Right cardiac atrium (tissue), 5 donors: ENCODE results near the gene TAF3. TPM values are rescaled to one million over a fixed set of nuclear protein-coding genes. Genes with fewer than 3 reads are reported as not detected.
"Not testable (repeated sequence)": the region's sequence is repeated elsewhere in the genome, so short reads cannot be mapped to it uniquely, and the experiment has no call there.

Experiments
- ATAC-seq, 2 donors: fragments of 200-7000 bp; cut with Tn5 transposase; one replicate each; pipeline versions ENCODE4 v1.8.0 to v1.9.1; 2020; ENCODE audit warnings: moderate library complexity in 2 of 2, mild to moderate bottlenecking in 1 of 2
- DNase-seq, 3 donors: peaks; one replicate each; pipeline ENCODE4 v3.0.0-alpha.2; 2020
- H3K27ac ChIP-seq: one replicate; pipeline ENCODE4 v1.5.1; 2013; ENCODE audit warnings: mild to moderate bottlenecking, low read length, control low read depth, moderate library complexity
- H3K27me3 ChIP-seq: one replicate; pipeline ENCODE4 v1.6.1; 2013; ENCODE audit not compliant: control insufficient read depth, insufficient read depth
- H3K4me1 ChIP-seq: one replicate; pipeline ENCODE4 v1.6.1; 2013; ENCODE audit warnings: low read length; ENCODE audit not compliant: control insufficient read depth, insufficient read depth
- H3K4me3 ChIP-seq: one replicate; pipeline ENCODE4 v1.5.1; 2013; ENCODE audit warnings: low read length, control low read depth
- H3K9me3 ChIP-seq: one replicate; pipeline ENCODE4 v1.6.1; 2013; ENCODE audit warnings: low read length; ENCODE audit not compliant: control insufficient read depth
- WGBS: extraction: QIAGEN DNeasy Blood & Tissue Kit; methylation state at CpG from one replicate; pipeline ENCODE4 v1.1.7; 2013; 5-methylcytosine and 5-hydroxymethylcytosine counted together
- intact Hi-C, 4 donors: fragments of 100-400 bp; cut with DNase I; formaldehyde crosslinking; loops; one replicate each; pipeline versions ENCODE4 v1.11.0 to v1.14.0; 2022 to 2023
- polyA plus RNA-seq: library from polyadenylated mRNA; stranded (reverse); fragments of 200-250 nt; gene quantifications from one replicate; pipeline ENCODE4 v1.2.3, GENCODE V29; 2013
- total RNA-seq, 4 donors: library from RNA; stranded (reverse); fragmentation: NEBNext Ultra II Directional; extraction: Animal tissue kit (Norgen Biotek cat#: 25700); gene quantifications; one replicate each; pipeline ENCODE4 v1.2.1, GENCODE V29; 2021
- donor health status: healthy with polysubstance abuse.
- donor health status: DM: no; HTN: yes; CAD: no.
- donor health status: DM: no; HTN: no; CAD: no.
- donor health status: DM: no; HTN: yes; CAD: no; lungs with severe emphysema.
- donor health status: DM: yes; HTN: yes; CAD: no.

TAF3 gene
- total and polyA plus RNA-seq, 5 donors: 4.7 to 11.3 (median 8.9) TPM

DNA sequence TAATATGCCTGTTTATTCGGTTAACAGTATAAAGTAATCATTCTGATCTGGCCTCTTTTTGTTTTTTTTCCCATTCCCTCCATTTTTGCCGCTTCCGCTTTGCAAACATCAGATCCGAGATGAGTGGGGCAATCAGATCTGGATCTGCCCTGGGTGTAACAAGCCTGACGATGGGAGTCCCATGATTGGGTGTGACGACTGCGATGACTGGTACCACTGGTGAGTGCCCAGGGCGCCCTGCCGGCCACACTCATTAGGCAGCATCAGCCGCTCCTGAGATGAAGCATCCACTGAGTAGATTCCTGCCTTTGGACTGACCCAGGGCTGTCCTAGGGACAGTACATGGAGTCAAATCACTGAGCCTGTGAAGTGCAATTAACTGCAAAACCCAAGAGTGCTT is 195.3 kb downstream of the TAF3 start:
- WGBS: 97% methylated on average over 10 of the region's 10 CpGs
- ATAC-seq (no peak), DNase-seq (no peak)

GRCh38 chr10:8014649-8015048 is 196.3 kb downstream of the TAF3 start:
- ATAC-seq: no peak
- Histone ChIP-seq H3K27ac (no peak overlapping the region), H3K4me3 (no peak overlapping the region), H3K4me1 (no peaks in the 10 kb centered on the region), H3K27me3 (no peaks in the 10 kb centered on the region), H3K9me3 (no peaks in the 10 kb centered on the region)
- DNase-seq: no peak
- intact Hi-C loops: no loop called here
- 94% methylated on average over 16 of the region's 16 CpGs for WGBS

More for the DNA sequence above, 195.3 kb downstream of the TAF3 start:
- H3K4me1 ChIP-seq: no peaks in the 10 kb centered on the region
- intact Hi-C loops: no loop called here
- H3K27ac ChIP-seq: no peak overlapping the region
- H3K27me3 ChIP-seq: no peaks in the 10 kb centered on the region
- H3K9me3 ChIP-seq: no peaks in the 10 kb centered on the region
- H3K4me3 ChIP-seq: no peak overlapping the region

DNA sequence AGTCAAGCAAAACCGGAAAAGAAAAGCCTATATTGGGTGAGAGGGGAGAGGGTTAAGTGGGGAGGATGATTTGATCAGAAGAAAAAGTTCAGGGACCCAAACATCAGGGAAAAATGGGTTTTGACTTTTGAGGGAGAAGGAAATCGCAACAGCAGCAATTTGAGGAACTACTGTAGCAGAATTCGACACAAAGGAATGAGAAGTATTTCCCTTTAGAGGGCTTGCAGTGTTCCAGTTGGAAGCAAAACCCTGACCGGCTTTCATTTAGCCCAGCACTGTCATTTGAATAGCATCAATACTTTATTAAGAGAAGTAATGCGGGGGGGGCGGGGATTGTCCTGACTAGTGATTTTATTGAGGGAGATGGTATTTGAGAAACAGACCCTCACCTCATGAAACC is 199.0 kb downstream of the TAF3 start:
- Histone ChIP-seq H3K27ac (no peak overlapping the region), H3K27me3 (no peaks in the 10 kb centered on the region), H3K4me3 (no peak overlapping the region), H3K4me1 (no peaks in the 10 kb centered on the region), H3K9me3 (no peaks in the 10 kb centered on the region)
- ATAC-seq (no peak), DNase-seq (no peak)
- intact Hi-C loops: no loop called here
- 57% methylated on average over 6 of the region's 6 CpGs for WGBS

GRCh38 chr10:8023321-8023720 is 205.0 kb downstream of the TAF3 start:
- Histone ChIP-seq H3K27me3 (no peaks in the 10 kb centered on the region), H3K9me3 (no peaks in the 10 kb centered on the region), H3K4me1 (no peaks in the 10 kb centered on the region), H3K4me3 (no peak overlapping the region), H3K27ac (no peak overlapping the region)
- ATAC-seq: no peak
- WGBS: 93% methylated on average over 4 of the region's 4 CpGs
- intact Hi-C loops: no loop called here
- DNase-seq: no peak

DNA sequence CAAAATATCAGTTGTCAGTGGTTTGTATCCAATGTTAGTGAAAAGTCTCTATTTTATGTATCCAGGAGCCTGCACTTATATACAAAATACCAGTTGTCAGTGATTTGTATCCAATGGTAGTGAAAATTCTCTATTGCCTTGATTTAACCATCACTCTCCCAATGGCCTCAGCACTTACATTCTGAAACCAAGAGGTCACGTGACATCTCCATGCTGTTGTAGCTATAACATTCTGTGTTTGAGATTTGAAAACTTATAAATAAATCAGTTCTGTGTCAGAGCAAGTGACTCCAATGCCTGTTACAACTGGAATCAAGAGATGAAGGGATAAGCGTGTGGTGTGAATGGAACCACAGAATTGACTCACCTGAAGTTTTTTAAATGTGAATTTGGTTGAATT is 205.5 kb downstream of the TAF3 start:
- ATAC-seq (no peak), DNase-seq (no peak)
- intact Hi-C loops: no loop called here
- Histone ChIP-seq H3K27ac (no peak overlapping the region), H3K4me3 (no peak overlapping the region), H3K9me3 (no peaks in the 10 kb centered on the region), H3K4me1 (no peaks in the 10 kb centered on the region), H3K27me3 (no peaks in the 10 kb centered on the region)
- WGBS: 90% methylated on average over 2 of the region's 2 CpGs

- intact Hi-C loops: no loop called here
- no peaks in the 10 kb centered on the region for H3K27me3 ChIP-seq
- DNase-seq: no peak
Measured at GRCh38 chr10:8026349-8027259, 208.3 kb downstream of the TAF3 start.

GRCh38 chr10:8031211-8031610 is 212.9 kb downstream of the TAF3 start:
- H3K27me3 ChIP-seq, H3K4me3 ChIP-seq, ATAC-seq, H3K4me1 ChIP-seq, H3K27ac ChIP-seq, H3K9me3 ChIP-seq, intact Hi-C loops, DNase-seq: not testable (repeated sequence)
- WGBS: 94% methylated on average over 5 of the region's 5 CpGs

More at GRCh38 chr10:8026349-8027259, 208.3 kb downstream of the TAF3 start:
- no peak for ATAC-seq
- Histone ChIP-seq H3K9me3 (no peaks in the 10 kb centered on the region), H3K27ac (no peak overlapping the region), H3K4me1 (no peaks in the 10 kb centered on the region), H3K4me3 (no peak overlapping the region)
- 49% methylated on average over 17 of the region's 17 CpGs for WGBS

- Histone ChIP-seq H3K4me3 (no peak overlapping the region), H3K27ac (no peak overlapping the region), H3K4me1 (peaks cover 3% of the 10 kb centered on the region), H3K27me3 (no peaks in the 10 kb centered on the region), H3K9me3 (peaks cover 2% of the 10 kb centered on the region)
- intact Hi-C loops: no loop called here
- ATAC-seq (no peak), DNase-seq (no peak)
- WGBS: 86% methylated on average over 7 of the region's 7 CpGs
Measured at GRCh38 chr10:8032558-8032957, 214.3 kb downstream of the TAF3 start.

GRCh38 chr10:8033812-8034465 is 215.6 kb downstream of the TAF3 start:
- 4% methylated on average over 45 of the region's 45 CpGs for WGBS
- DNase-seq: peak; percentile 47 to 71 (median 70)

GRCh38 chr10:8034466-8035005 is 216.2 kb downstream of the TAF3 start:
- intact Hi-C loops: no loop called here
- peak in 1 of 2 donors; percentile 8 for ATAC-seq
- peak in 1 of 3 donors; percentile 45 for DNase-seq
- Histone ChIP-seq H3K4me3 (peak overlapping the region; percentile 34), H3K27me3 (no peaks in the 10 kb centered on the region), H3K27ac (no peak overlapping the region), H3K4me1 (peaks cover 3% of the 10 kb centered on the region), H3K9me3 (peaks cover 2% of the 10 kb centered on the region)
- 3% methylated on average over 37 of the region's 37 CpGs for WGBS

More at GRCh38 chr10:8033812-8034465, 215.6 kb downstream of the TAF3 start:
- no peak overlapping the region for H3K27ac ChIP-seq
- no peaks in the 10 kb centered on the region for H3K27me3 ChIP-seq
- peaks cover 2% of the 10 kb centered on the region for H3K9me3 ChIP-seq
- ATAC-seq: peak; percentile 55 to 76
- intact Hi-C loops: no loop called here
- H3K4me1 ChIP-seq: peaks cover 3% of the 10 kb centered on the region
- peak overlapping the region; percentile 34 for H3K4me3 ChIP-seq
